GM23338 (cell line): ENCODE results near the gene POLR2H. TPM values are rescaled to one million over a fixed set of nuclear protein-coding genes. Genes with fewer than 3 reads are reported as not detected.

Source experiments
- ATAC-seq: fragments of 200-7000 bp; cut with Tn5 transposase; 3 replicates; pipeline ENCODE4 v1.9.1; 2020
- DNase-seq: peaks from one replicate; pipeline ENCODE4 v3.0.0-alpha.2; 2015; ENCODE audit warnings: low spot score
- H2AFZ ChIP-seq: fragments of 200-600 bp; sonication (generic); 2 replicates; pipeline ENCODE4 v1.8.0; 2016; ENCODE audit warnings: antibody characterized with exemption, mild to moderate bottlenecking, moderate library complexity
- H3F3A ChIP-seq: fragments of 200-600 bp; sonication (generic); replicated peaks from 2 replicates; pipeline ENCODE4 v1.8.0; 2017; ENCODE audit warnings: antibody characterized with exemption, mixed run types, low read depth
- H3K27ac ChIP-seq: fragments of 200-600 bp; sonication (generic); 2 replicates; pipeline ENCODE4 v1.6.1; 2016; ENCODE audit warnings: low read depth
- H3K27me3 ChIP-seq: fragments of 200-600 bp; sonication (generic); 2 replicates; pipeline ENCODE4 v1.8.0; 2016; ENCODE audit warnings: mild to moderate bottlenecking, mixed run types, moderate library complexity; ENCODE audit not compliant: insufficient read depth
- H3K36me3 ChIP-seq: fragments of 200-600 bp; sonication (generic); 2 replicates; pipeline ENCODE4 v1.8.0; 2016; ENCODE audit warnings: mild to moderate bottlenecking; ENCODE audit not compliant: insufficient read depth
- H3K4me1 ChIP-seq: fragments of 200-600 bp; sonication (generic); 2 replicates; pipeline ENCODE4 v1.8.0; 2016; ENCODE audit warnings: mild to moderate bottlenecking, moderate library complexity; ENCODE audit not compliant: insufficient read depth
- H3K4me2 ChIP-seq: fragments of 200-600 bp; sonication (generic); 2 replicates; pipeline ENCODE4 v1.7.1; 2017; ENCODE audit warnings: mixed run types
- H3K4me3 ChIP-seq: fragments of 200-600 bp; sonication (generic); 2 replicates; pipeline ENCODE4 v1.6.1; 2016; ENCODE audit warnings: mixed run types
- H3K79me2 ChIP-seq: fragments of 200-600 bp; sonication (generic); replicated peaks from 2 replicates; pipeline ENCODE4 v1.8.0; 2017; ENCODE audit warnings: mild to moderate bottlenecking; ENCODE audit not compliant: insufficient read depth
- H3K9me2 ChIP-seq: fragments of 200-600 bp; sonication (generic); 2 replicates; pipeline ENCODE4 v1.8.0; 2017; ENCODE audit not compliant: insufficient read depth
- H4K20me1 ChIP-seq: fragments of 200-600 bp; sonication (generic); replicated peaks from 2 replicates; pipeline ENCODE4 v1.8.0; 2017; ENCODE audit warnings: mild to moderate bottlenecking; ENCODE audit not compliant: insufficient read depth
- H3K27ac Mint-ChIP-seq: 2 replicates; pipeline ENCODE4 v1.8.0; 2020; ENCODE audit warnings: inconsistent platforms, mild to moderate bottlenecking, moderate library complexity, mixed read lengths
- H3K27me3 Mint-ChIP-seq: 3 replicates; pipeline ENCODE4 v1.8.0; 2022; ENCODE audit warnings: low read depth, mild to moderate bottlenecking, moderate library complexity, mixed read lengths, inconsistent platforms; ENCODE audit not compliant: insufficient read depth, poor library complexity
- H3K36me3 Mint-ChIP-seq: 3 replicates; pipeline ENCODE4 v1.8.0; 2021; ENCODE audit warnings: low read depth, mild to moderate bottlenecking, inconsistent platforms, moderate library complexity, mixed read lengths
- H3K4me1 Mint-ChIP-seq: 3 replicates; pipeline ENCODE4 v1.8.0; 2020; ENCODE audit warnings: mild to moderate bottlenecking, inconsistent platforms, mixed read lengths
- H3K4me3 Mint-ChIP-seq: 3 replicates; pipeline ENCODE4 v1.8.0; 2021; ENCODE audit warnings: moderate library complexity, mild to moderate bottlenecking, inconsistent platforms, mixed read lengths
- H3K9me3 Mint-ChIP-seq: 3 replicates; pipeline ENCODE4 v1.8.0; 2020; ENCODE audit warnings: moderate library complexity, mild to moderate bottlenecking, inconsistent platforms, mixed read lengths
- CREB1 ChIP-seq: fragments of 250-450 bp; sonication (Bioruptor Pico); IDR thresholded peaks from 2 replicates; pipeline ENCODE4 v1.5.0; 2020; ENCODE audit warnings: low read depth, mild to moderate bottlenecking, moderate library complexity
- CTCF ChIP-seq, 2 experiments: fragments of 200-600 bp in 1 of 2; sonication (generic) in 1 of 2; conservative IDR thresholded peaks; 2 replicates each; pipeline versions ENCODE4 v1.5.1 to v1.6.1; 2016 to 2017; ENCODE audit warnings: antibody characterized with exemption in 2 of 2, low read depth in 2 of 2, mild to moderate bottlenecking in 2 of 2, moderate library complexity in 1 of 2
- ETS1 ChIP-seq: IDR thresholded peaks from 2 replicates; pipeline ENCODE4 v1.6.1; 2016; ENCODE audit warnings: antibody characterized with exemption
- EZH2 ChIP-seq: fragments of 200-600 bp; sonication (generic); IDR thresholded peaks from one replicate; pipeline ENCODE4 v1.8.0; 2017; ENCODE audit warnings: antibody characterized with exemption, mild to moderate bottlenecking, low read depth; ENCODE audit not compliant: unreplicated experiment
- EZH2phosphoT487 ChIP-seq: fragments of 200-600 bp; sonication (generic); IDR thresholded peaks from one replicate; pipeline ENCODE4 v1.8.1; 2018; ENCODE audit warnings: antibody characterized with exemption; ENCODE audit not compliant: unreplicated experiment
- JUNB ChIP-seq: IDR thresholded peaks from one replicate; pipeline ENCODE4 v1.6.1; 2016; ENCODE audit warnings: antibody characterized with exemption; ENCODE audit not compliant: unreplicated experiment
- NANOG ChIP-seq: IDR thresholded peaks from 2 replicates; pipeline ENCODE4 v1.6.1; 2016; ENCODE audit warnings: antibody characterized with exemption, borderline replicate concordance
- POLR2AphosphoS5 ChIP-seq: IDR thresholded peaks from 2 replicates; pipeline ENCODE4 v1.6.1; 2016; ENCODE audit warnings: antibody characterized with exemption, low read depth
- REST ChIP-seq: IDR thresholded peaks from one replicate; pipeline ENCODE4 v1.6.1; 2018; ENCODE audit warnings: antibody characterized with exemption; ENCODE audit not compliant: unreplicated experiment
- STAT1 ChIP-seq: IDR thresholded peaks from one replicate; pipeline ENCODE4 v1.6.1; 2016; ENCODE audit warnings: antibody characterized with exemption; ENCODE audit not compliant: unreplicated experiment
- ZNF114 ChIP-seq: fragments of 250-450 bp; sonication (Bioruptor Pico); IDR thresholded peaks from 2 replicates; pipeline ENCODE4 v1.5.0; 2020; ENCODE audit warnings: mild to moderate bottlenecking, moderate library complexity
- ZNF331 ChIP-seq: fragments of 250-450 bp; sonication (Bioruptor Pico); IDR thresholded peaks from 2 replicates; pipeline ENCODE4 v1.5.0; 2020; ENCODE audit warnings: low read depth, mild to moderate bottlenecking, moderate library complexity
- ZNF462 ChIP-seq: fragments of 250-450 bp; sonication (Bioruptor Pico); IDR thresholded peaks from 2 replicates; pipeline ENCODE4 v1.5.0; 2020; ENCODE audit warnings: mild to moderate bottlenecking, moderate library complexity
- polyA plus RNA-seq: library from polyadenylated mRNA; unstranded; fragments of >200 nt; fragmentation: Nextera tagmentation; extraction: Ambion mirVana; gene quantifications from 2 replicates; pipeline ENCODE4 v1.2.1, GENCODE V29; 2016
- total RNA-seq: library from RNA; depleted of rRNA; stranded (reverse); fragments of >200 nt; shearing (Covaris generic); gene quantifications from 2 replicates; pipeline ENCODE4 v1.2.3, GENCODE V29; 2014

The POLR2H gene
- total and polyA plus RNA-seq, 2 experiments from 2014 or later: 190 to 199 TPM

GRCh38 chr3:184372911-184373310 lies 11.4 kb downstream of the POLR2H start:
- H3K27me3 ChIP-seq: peaks cover 8% of the 10 kb centered on the region
- TF ChIP-seq POLR2AphosphoS5: no peak
- TF ChIP-seq REST: no peak
- no peak for TF ChIP-seq NANOG
- TF ChIP-seq ZNF462 (CRISPR knock-in tag): no peak
- no peak for TF ChIP-seq EZH2phosphoT487
- TF ChIP-seq EZH2: no peak
- TF ChIP-seq CREB1: no peak
- no peak for TF ChIP-seq ZNF331 (CRISPR knock-in tag)
- no peak for TF ChIP-seq ZNF114 (CRISPR knock-in tag)
- TF ChIP-seq STAT1: no peak
- TF ChIP-seq CTCF (conservative IDR thresholded peaks at IDR 0.05; ENCODE audit: low read depth in 2 of 2): no peak
- TF ChIP-seq ETS1: no peak
- no peak for TF ChIP-seq JUNB
- H3K79me2 ChIP-seq: no peaks in the 10 kb centered on the region
- peaks cover 22% of the 10 kb centered on the region for H3K27me3 Mint-ChIP-seq
- peaks cover 11% of the 10 kb centered on the region; the same call in 1 of the 2 replicates for H3F3A ChIP-seq
- DNase-seq: no peak
- no peaks in the 10 kb centered on the region for H3K9me2 ChIP-seq
- H3K4me1 Mint-ChIP-seq: peaks cover 54% of the 10 kb centered on the region
- H3K4me3 ChIP-seq: no peak overlapping the region
- no peak for ATAC-seq
- H3K36me3 ChIP-seq: peaks cover 7% of the 10 kb centered on the region
- H4K20me1 ChIP-seq: peaks cover 14% of the 10 kb centered on the region; the same call in 1 of the 2 replicates
- H3K4me2 ChIP-seq: no peak overlapping the region
- H3K4me3 Mint-ChIP-seq: no peak overlapping the region
- H3K27ac Mint-ChIP-seq: no peak overlapping the region
- H3K9me3 Mint-ChIP-seq: no peaks in the 10 kb centered on the region
- H3K4me1 ChIP-seq: peaks cover 41% of the 10 kb centered on the region
- H3K27ac ChIP-seq: no peak overlapping the region
- peaks cover 17% of the 10 kb centered on the region for H3K36me3 Mint-ChIP-seq
- H2AFZ ChIP-seq: no peak overlapping the region
